NCI-H1694 (cell line): ENCODE measurements around the gene MYH9.
A peak's percentile ranks its signal among the peaks of the same experiment; 100 is the strongest.
"Not testable (repeated sequence)": the region's sequence is repeated elsewhere in the genome, so short reads cannot be mapped to it uniquely, and the experiment has no call there.

ENCODE experiments used
- DNase-seq: peaks from one replicate; lab custom pipeline; 2025; lab: John Stamatoyannopoulos, UW

MYH9 gene

GRCh38 chr22:36271231-36271630 is 116.5 kb downstream of the MYH9 start:
- not testable (repeated sequence) for DNase-seq

GRCh38 chr22:36267896-36268485 is 119.8 kb downstream of the MYH9 start:
- DNase-seq: no peak

- no peak for DNase-seq
Observed at GRCh38 chr22:36267058-36267457, 120.7 kb downstream of the MYH9 start.

GRCh38 chr22:36263886-36264664 is 123.7 kb downstream of the MYH9 start:
- not testable (repeated sequence) for DNase-seq

GRCh38 chr22:36263216-36263673 is 124.5 kb downstream of the MYH9 start:
- DNase-seq: not testable (repeated sequence)

GRCh38 chr22:36262307-36262706 is 125.5 kb downstream of the MYH9 start:
- DNase-seq: not testable (repeated sequence)

- DNase-seq: not testable (repeated sequence)
Observed at GRCh38 chr22:36261675-36262074, 126.1 kb downstream of the MYH9 start.

GRCh38 chr22:36259615-36260300 is 128.0 kb downstream of the MYH9 start:
- DNase-seq: no peak

- DNase-seq: no peak
Observed at GRCh38 chr22:36258701-36259614, 128.8 kb downstream of the MYH9 start.

- no peak for DNase-seq
Observed at GRCh38 chr22:36257948-36258670, 129.7 kb downstream of the MYH9 start.

- DNase-seq: no peak
Observed at GRCh38 chr22:36257308-36257707, 130.5 kb downstream of the MYH9 start.

GRCh38 chr22:36256478-36256877 is 131.3 kb downstream of the MYH9 start:
- DNase-seq: no peak

GRCh38 chr22:36255572-36255971 is 132.2 kb downstream of the MYH9 start:
- not testable (repeated sequence) for DNase-seq

- DNase-seq: peak; percentile 6
Observed at GRCh38 chr22:36253523-36254490, 134.0 kb downstream of the MYH9 start.

- DNase-seq: no peak
Observed at GRCh38 chr22:36252754-36253522, 134.8 kb downstream of the MYH9 start, which contains the start of gene APOL1. Gene APOL1, plus strand, starts transcription at chr22:36253133. Its CDS starts 1,823 bp downstream, at chr22:36254956.

GRCh38 chr22:36251979-36252608 is 135.7 kb downstream of the MYH9 start:
- not testable (repeated sequence) for DNase-seq

GRCh38 chr22:36250292-36250960 is 137.3 kb downstream of the MYH9 start:
- DNase-seq: not testable (repeated sequence)

- DNase-seq: no peak
Observed at GRCh38 chr22:36249160-36249559, 138.6 kb downstream of the MYH9 start.
